ENCODE data around the gene CDC7. TPM values are rescaled to one million over a fixed set of nuclear protein-coding genes. Genes with fewer than 3 reads are reported as not detected.

CDC7 gene
- total and polyA plus RNA-seq, 2 of the 13 experiments (the other 11 are each of a cell fraction or from before 2014, with no cell fraction given) = 2.5 to 12.6 TPM

- TF ChIP-seq ZNF276 (CRISPR knock-in tag; IDR thresholded peaks at IDR 0.05; ENCODE audit: low read depth) (peak; percentile 65; the same call in 1 of the 2 replicates), ZNF883 (CRISPR knock-in tag; IDR thresholded peaks at IDR 0.05; ENCODE audit: not compliant biosample characterization) (peak; percentile 79), PAF1 (CRISPR knock-in tag; IDR thresholded peaks at IDR 0.05) (no peak), ZNF296 (CRISPR knock-in tag; conservative IDR thresholded peaks at IDR 0.05) (0 out of 2 replicates have a peak, but pooled peaks have one; percentile 26), ARID5B (CRISPR knock-in tag; IDR thresholded peaks at IDR 0.05) (0 out of 2 replicates have a peak, but pooled peaks have one; percentile 16), SIX1 (CRISPR knock-in tag; IDR thresholded peaks at IDR 0.05; ENCODE audit: borderline replicate concordance) (0 out of 2 replicates have a peak, but pooled peaks have one; percentile 11), ZNF34 (CRISPR knock-in tag; IDR thresholded peaks at IDR 0.05; ENCODE audit: borderline replicate concordance) (no peak), ZKSCAN1 (IDR thresholded peaks at IDR 0.05; ENCODE audit: low read length) (peak; percentile 92), YEATS2 (CRISPR knock-in tag; IDR thresholded peaks at IDR 0.05; ENCODE audit: borderline replicate concordance) (peak; percentile 75), KDM3A (CRISPR knock-in tag; IDR thresholded peaks at IDR 0.05; ENCODE audit: low read depth) (peak; percentile 55; the same call in 1 of the 2 replicates), KDM5B (CRISPR knock-in tag; IDR thresholded peaks at IDR 0.05; ENCODE audit: borderline replicate concordance) (peak; percentile 81; the same call in 1 of the 2 replicates), ZZZ3 (CRISPR knock-in tag; IDR thresholded peaks at IDR 0.05; ENCODE audit: borderline replicate concordance) (no peak; the same call in 1 of the 2 replicates), PAX8 (CRISPR knock-in tag; IDR thresholded peaks at IDR 0.05; ENCODE audit: borderline replicate concordance) (peak; percentile 24; the same call in 1 of the 2 replicates), ZNF30 (CRISPR knock-in tag; IDR thresholded peaks at IDR 0.05) (no peak), POLR2G (IDR thresholded peaks at IDR 0.05; ENCODE audit: low read depth, low read length) (peak; percentile 67), NCOR1 (IDR thresholded peaks at IDR 0.05; ENCODE audit: borderline replicate concordance, low read length) (peak; percentile 54; the same call in 1 of the 2 replicates), ZNF574 (CRISPR knock-in tag; IDR thresholded peaks at IDR 0.05) (peak; percentile 13), ZNF274 (CRISPR knock-in tag; IDR thresholded peaks at IDR 0.05) (0 out of 2 replicates have a peak, but pooled peaks have one; percentile 38)
Measured at GRCh38 chr1:91500756-91501522, at the start of gene CDC7 (continued).

Data from HepG2 (cell line).